Measurements from ENCODE around the gene FOXI3. TPM values are rescaled to one million over a fixed set of nuclear protein-coding genes. Genes with fewer than 3 reads are reported as not detected.

FOXI3 gene
- total and polyA plus RNA-seq, 2 experiments from 2014 or later: not detected

- Histone ChIP-seq H3K9me3 (ENCODE audit: low read depth) (no peaks in the 10 kb centered on the region), H3K4me3 (no peak overlapping the region), H3K27me3 (peaks cover 64% of the 10 kb centered on the region), H3K27ac (no peak overlapping the region), H3K4me1 (ENCODE audit: low read depth) (no peaks in the 10 kb centered on the region), H3K36me3 (no peaks in the 10 kb centered on the region)
- TF ChIP-seq, protein P1, sequence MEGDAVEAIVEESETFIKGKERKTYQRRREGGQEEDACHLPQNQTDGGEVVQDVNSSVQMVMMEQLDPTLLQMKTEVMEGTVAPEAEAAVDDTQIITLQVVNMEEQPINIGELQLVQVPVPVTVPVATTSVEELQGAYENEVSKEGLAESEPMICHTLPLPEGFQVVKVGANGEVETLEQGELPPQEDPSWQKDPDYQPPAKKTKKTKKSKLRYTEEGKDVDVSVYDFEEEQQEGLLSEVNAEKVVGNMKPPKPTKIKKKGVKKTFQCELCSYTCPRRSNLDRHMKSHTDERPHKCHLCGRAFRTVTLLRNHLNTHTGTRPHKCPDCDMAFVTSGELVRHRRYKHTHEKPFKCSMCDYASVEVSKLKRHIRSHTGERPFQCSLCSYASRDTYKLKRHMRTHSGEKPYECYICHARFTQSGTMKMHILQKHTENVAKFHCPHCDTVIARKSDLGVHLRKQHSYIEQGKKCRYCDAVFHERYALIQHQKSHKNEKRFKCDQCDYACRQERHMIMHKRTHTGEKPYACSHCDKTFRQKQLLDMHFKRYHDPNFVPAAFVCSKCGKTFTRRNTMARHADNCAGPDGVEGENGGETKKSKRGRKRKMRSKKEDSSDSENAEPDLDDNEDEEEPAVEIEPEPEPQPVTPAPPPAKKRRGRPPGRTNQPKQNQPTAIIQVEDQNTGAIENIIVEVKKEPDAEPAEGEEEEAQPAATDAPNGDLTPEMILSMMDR (IDR thresholded peaks at IDR 0.05; ENCODE audit: low read depth, low read length): no peak
- DNase-seq (ENCODE audit: low read depth in 1 of 2, low spot score in 1 of 2): no peak
Observed at GRCh38 chr2:88450186-88450585, 2.3 kb downstream of the FOXI3 start.

- H3K27me3 ChIP-seq: peaks cover 47% of the 10 kb centered on the region
- TF ChIP-seq, protein P1 (IDR thresholded peaks at IDR 0.05; ENCODE audit: low read depth, low read length): no peak
- DNase-seq (ENCODE audit: low read depth in 1 of 2, low spot score in 1 of 2): no peak
- H3K4me1 ChIP-seq (ENCODE audit: low read depth): no peaks in the 10 kb centered on the region
- H3K9me3 ChIP-seq (ENCODE audit: low read depth): no peaks in the 10 kb centered on the region
- H3K4me3 ChIP-seq: no peak overlapping the region
- no peaks in the 10 kb centered on the region for H3K36me3 ChIP-seq
- H3K27ac ChIP-seq: no peak overlapping the region
Observed at GRCh38 chr2:88448248-88448647, 4.2 kb downstream of the FOXI3 start.

DNA sequence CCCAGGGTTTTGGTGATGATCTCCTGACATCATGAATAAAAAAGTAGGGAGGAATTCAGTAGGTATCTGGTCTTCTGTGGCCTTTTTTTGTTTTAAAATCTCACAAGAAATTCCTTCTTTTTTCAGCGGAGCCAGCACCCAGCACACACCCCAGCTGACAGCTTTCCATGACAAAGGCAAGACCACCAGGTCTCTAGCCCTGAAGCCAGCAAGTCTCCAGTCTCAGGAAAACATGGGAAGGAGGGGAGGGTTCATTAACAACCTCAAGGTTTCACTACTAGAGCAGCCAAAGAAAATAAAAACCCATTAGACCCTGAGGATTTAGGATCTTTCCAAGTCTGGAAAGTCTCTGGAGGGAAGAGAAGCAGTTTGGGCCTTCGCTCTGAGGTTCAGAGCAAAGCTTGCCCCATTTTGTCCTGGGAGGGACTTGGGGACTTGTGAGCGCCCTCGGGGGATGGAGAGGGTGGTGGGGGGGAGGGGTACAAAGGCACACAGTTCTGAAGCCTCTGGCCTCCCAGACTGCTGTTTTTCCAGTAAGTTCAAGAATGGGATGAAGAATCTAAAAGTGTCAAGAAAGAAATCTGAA, 9.0 kb downstream of the FOXI3 start:
- DNase-seq (ENCODE audit: low read depth in 1 of 2, low spot score in 1 of 2): no peak
- Histone ChIP-seq H3K4me3 (no peak overlapping the region), H3K36me3 (no peaks in the 10 kb centered on the region), H3K27me3 (peaks cover 5% of the 10 kb centered on the region), H3K9me3 (ENCODE audit: low read depth) (no peaks in the 10 kb centered on the region), H3K4me1 (ENCODE audit: low read depth) (no peaks in the 10 kb centered on the region), H3K27ac (no peak overlapping the region)
- TF ChIP-seq, protein P1 (IDR thresholded peaks at IDR 0.05; ENCODE audit: low read depth, low read length): no peak

DNA sequence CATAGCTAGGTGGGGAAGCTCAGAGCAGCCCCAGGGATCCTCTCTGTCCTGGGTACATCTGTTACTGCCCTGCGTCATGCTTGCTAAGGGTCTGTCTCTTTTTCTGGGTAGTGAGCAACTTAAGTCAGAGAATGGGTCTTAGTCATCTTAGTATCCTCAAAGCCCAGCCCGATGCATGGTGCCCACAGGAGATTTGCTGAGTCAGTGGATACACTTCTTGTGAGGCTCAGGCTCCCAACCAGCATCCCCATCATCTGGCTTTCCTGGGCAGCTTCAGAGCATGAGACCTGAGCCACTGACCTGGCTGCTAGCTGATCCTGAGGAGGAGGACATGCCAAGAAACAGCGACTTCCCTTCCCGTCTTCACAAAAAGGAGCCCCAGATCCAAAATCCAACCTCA, 10.0 kb downstream of the FOXI3 start:
- no peaks in the 10 kb centered on the region for H3K27me3 ChIP-seq
- H3K9me3 ChIP-seq (ENCODE audit: low read depth): no peaks in the 10 kb centered on the region
- H3K27ac ChIP-seq: no peak overlapping the region
- no peak for DNase-seq (ENCODE audit: low read depth in 1 of 2, low spot score in 1 of 2)
- H3K4me3 ChIP-seq: no peak overlapping the region
- no peaks in the 10 kb centered on the region for H3K36me3 ChIP-seq
- TF ChIP-seq, protein P1 (IDR thresholded peaks at IDR 0.05; ENCODE audit: low read depth, low read length): no peak
- no peaks in the 10 kb centered on the region for H3K4me1 ChIP-seq (ENCODE audit: low read depth)

GRCh38 chr2:88442061-88442460, 10.4 kb downstream of the FOXI3 start:
- Histone ChIP-seq H3K27ac (no peak overlapping the region), H3K4me3 (no peak overlapping the region), H3K27me3 (no peaks in the 10 kb centered on the region), H3K36me3 (no peaks in the 10 kb centered on the region), H3K9me3 (ENCODE audit: low read depth) (no peaks in the 10 kb centered on the region), H3K4me1 (ENCODE audit: low read depth) (no peaks in the 10 kb centered on the region)
- no peak for DNase-seq (ENCODE audit: low read depth in 1 of 2, low spot score in 1 of 2)
- TF ChIP-seq, protein P1 (IDR thresholded peaks at IDR 0.05; ENCODE audit: low read depth, low read length): no peak

Measured in cardiac muscle cell (in vitro differentiated cells and primary cell).